HG02870 (cell line): ENCODE data around the gene PCDHGB5.
"Not testable (repeated sequence)": the region's sequence is repeated elsewhere in the genome, so short reads cannot be mapped to it uniquely, and the experiment has no call there.

ENCODE experiments used
- ATAC-seq: cut with Tn5 transposase; IDR thresholded peaks from one replicate; pipeline ENCODE4 v1.9.1; 2021; ENCODE audit warnings: mild to moderate bottlenecking, moderate library complexity; ENCODE audit not compliant: unreplicated experiment

The PCDHGB5 gene

GRCh38 chr5:141409598-141410306, 12.0 kb downstream of the PCDHGB5 start:
- ATAC-seq = no peak

- ATAC-seq = no peak
Observed at GRCh38 chr5:141411575-141411974, 13.8 kb downstream of the PCDHGB5 start.

DNA sequence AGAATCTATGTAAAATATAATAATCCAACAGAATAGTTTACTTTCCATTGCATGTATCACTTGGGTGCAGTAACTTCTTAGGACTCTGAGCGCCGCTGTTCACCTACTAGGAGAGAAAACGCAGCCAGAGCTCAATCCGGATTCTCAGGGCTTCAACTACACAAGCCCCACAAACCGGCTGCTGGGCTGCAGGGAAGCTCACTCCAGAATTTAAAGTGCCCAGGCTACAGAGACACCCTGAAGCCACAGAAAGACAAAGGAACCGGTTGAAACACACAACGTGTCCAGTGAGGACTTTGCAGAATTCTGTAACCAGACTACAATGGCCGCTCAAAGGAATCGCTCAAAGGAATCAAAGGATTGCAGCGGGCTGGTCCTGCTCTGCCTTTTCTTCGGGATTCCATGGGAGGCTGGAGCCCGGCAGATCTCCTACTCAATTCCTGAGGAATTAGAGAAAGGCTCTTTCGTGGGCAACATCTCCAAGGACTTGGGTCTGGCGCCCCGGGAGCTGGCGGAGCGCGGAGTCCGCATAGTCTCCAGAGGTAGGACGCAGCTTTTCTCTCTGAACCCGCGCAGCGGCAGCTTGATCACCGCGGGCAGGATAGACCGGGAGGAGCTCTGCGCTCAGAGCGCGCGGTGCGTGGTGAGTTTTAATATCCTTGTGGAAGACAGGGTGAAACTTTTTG, 15.2 kb downstream of the PCDHGB5 start, which contains the start of gene PCDHGA10:
PCDHGA10 (plus strand) TSS at position 134 of the 686 bp plus-strand sequence; CDS start at position 323, 189 bp downstream.
- ATAC-seq = peak; percentile 82

GRCh38 chr5:141413540-141414069, 15.9 kb downstream of the PCDHGB5 start:
- ATAC-seq = no peak

GRCh38 chr5:141414548-141415274, 17.0 kb downstream of the PCDHGB5 start:
- ATAC-seq = not testable (repeated sequence)

DNA sequence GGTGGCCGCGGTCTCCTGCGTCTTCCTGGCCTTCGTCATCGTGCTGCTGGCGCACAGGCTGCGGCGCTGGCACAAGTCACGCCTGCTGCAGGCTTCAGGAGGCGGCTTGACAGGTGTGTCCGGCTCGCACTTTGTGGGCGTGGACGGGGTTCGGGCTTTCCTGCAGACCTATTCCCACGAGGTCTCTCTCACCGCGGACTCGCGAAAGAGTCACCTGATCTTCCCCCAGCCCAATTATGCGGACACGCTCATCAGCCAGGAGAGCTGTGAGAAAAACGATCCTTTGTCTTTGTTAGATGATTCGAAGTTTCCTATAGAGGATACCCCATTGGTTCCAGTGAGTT, 17.5 kb downstream of the PCDHGB5 start:
- not testable (repeated sequence) for ATAC-seq

- peak; percentile 51 for ATAC-seq
Observed at GRCh38 chr5:141417494-141418172, 19.9 kb downstream of the PCDHGB5 start, which contains the start of gene PCDHGB7. PCDHGB7 (plus strand) TSS chr5:141417677; CDS start chr5:141417860, 183 bp downstream.

DNA sequence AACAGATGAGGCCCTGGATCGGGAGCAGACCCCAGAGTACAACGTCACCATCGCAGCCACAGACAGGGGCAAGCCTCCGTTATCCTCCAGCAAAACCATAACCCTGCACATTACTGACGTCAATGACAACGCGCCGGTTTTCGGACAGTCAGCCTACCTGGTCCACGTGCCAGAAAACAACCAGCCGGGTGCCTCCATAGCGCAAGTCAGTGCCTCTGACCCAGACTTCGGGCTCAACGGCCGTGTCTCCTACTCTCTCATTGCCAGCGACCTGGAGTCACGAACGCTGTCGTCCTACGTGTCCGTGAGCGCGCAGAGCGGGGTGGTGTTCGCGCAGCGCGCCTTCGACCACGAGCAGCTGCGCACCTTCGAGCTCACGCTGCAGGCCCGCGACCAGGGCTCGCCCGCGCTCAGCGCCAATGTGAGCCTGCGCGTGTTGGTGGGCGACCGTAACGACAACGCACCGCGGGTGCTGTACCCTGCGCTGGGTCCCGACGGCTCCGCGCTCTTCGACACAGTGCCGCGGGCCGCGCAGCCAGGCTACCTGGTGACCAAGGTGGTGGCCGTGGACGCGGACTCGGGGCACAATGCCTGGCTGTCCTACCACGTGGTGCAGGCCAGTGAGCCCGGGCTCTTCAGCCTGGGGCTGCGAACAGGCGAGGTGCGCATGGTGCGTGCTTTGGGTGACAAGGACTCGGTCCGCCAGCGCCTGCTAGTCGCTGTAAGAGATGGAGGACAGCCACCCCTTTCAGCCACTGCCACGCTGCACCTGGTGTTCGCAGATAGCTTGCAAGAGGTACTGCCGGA, 21.5 kb downstream of the PCDHGB5 start:
- no peak for ATAC-seq

- peak; percentile 44 for ATAC-seq
Observed at GRCh38 chr5:141420855-141421488, 23.2 kb downstream of the PCDHGB5 start, which contains the start of gene PCDHGA11. PCDHGA11 (plus strand) TSS chr5:141421051; CDS start chr5:141421228, 177 bp downstream.

DNA sequence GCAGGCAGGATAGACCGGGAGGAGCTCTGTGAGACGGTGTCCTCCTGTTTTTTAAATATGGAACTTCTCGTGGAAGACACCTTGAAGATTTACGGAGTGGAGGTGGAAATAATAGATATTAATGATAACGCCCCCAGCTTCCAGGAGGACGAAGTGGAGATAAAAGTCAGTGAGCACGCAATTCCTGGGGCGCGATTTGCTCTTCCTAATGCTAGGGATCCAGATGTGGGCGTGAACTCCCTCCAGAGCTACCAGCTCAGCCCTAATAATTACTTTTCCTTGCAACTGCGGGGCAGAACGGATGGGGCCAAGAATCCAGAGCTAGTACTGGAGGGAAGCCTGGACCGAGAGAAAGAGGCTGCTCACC, 23.7 kb downstream of the PCDHGB5 start:
- ATAC-seq = no peak

DNA sequence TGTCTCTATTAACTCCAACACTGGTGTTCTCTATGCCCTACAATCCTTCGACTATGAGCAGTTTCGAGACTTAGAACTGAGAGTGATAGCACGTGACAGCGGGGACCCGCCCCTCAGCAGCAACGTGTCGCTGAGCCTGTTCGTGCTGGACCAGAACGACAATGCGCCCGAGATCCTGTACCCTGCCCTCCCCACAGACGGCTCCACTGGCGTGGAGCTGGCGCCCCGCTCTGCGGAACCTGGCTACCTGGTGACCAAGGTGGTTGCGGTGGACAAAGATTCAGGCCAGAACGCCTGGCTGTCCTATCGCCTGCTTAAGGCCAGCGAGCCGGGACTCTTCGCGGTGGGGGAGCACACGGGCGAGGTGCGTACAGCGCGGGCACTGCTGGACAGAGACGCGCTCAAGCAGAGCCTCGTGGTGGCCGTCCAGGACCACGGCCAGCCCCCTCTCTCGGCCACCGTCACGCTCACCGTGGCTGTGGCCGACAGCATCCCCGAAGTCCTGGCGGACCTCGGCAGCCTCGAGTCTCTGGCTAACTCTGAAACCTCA, 25.1 kb downstream of the PCDHGB5 start:
- no peak for ATAC-seq

DNA sequence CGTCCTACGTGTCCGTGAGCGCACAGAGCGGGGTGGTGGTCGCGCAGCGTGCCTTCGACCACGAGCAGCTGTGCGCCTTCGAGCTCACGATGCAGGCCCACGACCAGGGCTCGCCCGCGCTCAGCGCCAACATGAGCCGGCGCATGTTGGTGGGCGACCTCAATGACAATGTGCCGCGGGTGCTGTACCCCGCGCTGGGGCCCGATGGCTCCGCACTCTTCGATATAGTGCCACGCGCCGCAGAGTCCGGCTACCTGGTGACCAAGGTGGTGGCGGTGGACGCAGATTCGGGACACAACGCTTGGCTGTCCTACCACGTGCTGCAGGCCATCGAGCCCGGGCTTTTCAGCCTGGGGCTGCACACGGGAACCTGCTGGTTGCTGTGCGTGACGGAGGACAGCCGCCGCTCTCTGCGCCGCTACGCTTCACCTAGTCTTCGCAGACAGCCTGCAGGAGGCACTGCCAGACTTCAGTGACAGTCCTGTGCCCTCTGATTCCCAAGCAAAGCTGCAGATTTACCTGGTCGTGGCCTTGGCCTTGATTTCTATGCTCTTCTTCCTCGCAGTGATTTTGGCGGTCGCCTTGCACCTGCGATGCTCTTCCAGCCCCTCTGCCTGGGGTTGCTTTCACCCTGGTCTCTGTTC, 30.2 kb downstream of the PCDHGB5 start:
- no peak for ATAC-seq

DNA sequence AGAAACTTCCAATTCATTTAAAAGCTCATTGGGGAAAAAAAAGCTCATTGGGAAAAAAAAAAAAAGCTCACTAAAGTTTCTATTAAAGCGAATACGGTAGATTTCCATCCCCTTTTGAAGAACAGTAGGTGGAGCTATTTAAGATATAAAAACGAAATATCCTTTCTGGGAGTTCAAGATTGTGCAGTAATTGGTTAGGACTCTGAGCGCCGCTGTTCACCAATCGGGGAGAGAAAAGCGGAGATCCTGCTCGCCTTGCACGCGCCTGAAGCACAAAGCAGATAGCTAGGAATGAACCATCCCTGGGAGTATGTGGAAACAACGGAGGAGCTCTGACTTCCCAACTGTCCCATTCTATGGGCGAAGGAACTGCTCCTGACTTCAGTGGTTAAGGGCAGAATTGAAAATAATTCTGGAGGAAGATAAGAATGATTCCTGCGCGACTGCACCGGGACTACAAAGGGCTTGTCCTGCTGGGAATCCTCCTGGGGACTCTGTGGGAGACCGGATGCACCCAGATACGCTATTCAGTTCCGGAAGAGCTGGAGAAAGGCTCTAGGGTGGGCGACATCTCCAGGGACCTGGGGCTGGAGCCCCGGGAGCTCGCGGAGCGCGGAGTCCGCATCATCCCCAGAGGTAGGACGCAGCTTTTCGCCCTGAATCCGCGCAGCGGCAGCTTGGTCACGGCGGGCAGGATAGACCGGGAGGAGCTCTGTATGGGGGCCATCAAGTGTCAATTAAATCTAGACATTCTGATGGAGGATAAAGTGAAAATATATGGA, 32.8 kb downstream of the PCDHGB5 start, which contains the start of gene PCDHGA12:
PCDHGA12 (plus strand) TSS at position 176 of the 782 bp plus-strand sequence; CDS start at position 429, 253 bp downstream.
- peak; percentile 83 for ATAC-seq

DNA sequence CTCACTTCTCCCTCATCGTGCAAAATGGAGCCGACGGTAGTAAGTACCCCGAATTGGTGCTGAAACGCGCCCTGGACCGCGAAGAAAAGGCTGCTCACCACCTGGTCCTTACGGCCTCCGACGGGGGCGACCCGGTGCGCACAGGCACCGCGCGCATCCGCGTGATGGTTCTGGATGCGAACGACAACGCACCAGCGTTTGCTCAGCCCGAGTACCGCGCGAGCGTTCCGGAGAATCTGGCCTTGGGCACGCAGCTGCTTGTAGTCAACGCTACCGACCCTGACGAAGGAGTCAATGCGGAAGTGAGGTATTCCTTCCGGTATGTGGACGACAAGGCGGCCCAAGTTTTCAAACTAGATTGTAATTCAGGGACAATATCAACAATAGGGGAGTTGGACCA, 33.5 kb downstream of the PCDHGB5 start:
- ATAC-seq = peak; percentile 64

- not testable (repeated sequence) for ATAC-seq
Observed at GRCh38 chr5:141432308-141432707, 34.6 kb downstream of the PCDHGB5 start.

DNA sequence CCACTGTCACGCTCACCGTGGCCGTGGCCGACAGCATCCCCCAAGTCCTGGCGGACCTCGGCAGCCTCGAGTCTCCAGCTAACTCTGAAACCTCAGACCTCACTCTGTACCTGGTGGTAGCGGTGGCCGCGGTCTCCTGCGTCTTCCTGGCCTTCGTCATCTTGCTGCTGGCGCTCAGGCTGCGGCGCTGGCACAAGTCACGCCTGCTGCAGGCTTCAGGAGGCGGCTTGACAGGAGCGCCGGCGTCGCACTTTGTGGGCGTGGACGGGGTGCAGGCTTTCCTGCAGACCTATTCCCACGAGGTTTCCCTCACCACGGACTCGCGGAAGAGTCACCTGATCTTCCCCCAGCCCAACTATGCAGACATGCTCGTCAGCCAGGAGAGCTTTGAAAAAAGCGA, 35.0 kb downstream of the PCDHGB5 start:
- not testable (repeated sequence) for ATAC-seq

DNA sequence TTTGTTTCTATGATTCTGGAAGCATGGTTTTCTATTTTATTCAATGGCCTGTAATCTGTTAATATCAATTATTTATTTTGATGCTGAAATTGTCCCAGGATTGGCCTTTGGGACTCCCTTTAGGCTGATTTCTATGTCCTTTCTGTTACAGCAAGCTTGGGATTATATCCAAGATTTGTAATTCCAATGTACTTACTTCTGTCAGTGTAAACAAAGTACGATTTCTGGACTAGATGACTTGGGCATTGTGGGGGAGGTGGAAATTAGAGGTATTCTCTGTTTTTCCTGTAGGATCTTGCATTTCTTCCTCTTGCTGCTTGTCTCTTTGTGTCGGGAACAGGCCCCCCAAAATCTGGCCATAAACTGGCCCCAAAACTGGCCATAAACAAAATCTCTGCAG, 36.3 kb downstream of the PCDHGB5 start:
- ATAC-seq = no peak

DNA sequence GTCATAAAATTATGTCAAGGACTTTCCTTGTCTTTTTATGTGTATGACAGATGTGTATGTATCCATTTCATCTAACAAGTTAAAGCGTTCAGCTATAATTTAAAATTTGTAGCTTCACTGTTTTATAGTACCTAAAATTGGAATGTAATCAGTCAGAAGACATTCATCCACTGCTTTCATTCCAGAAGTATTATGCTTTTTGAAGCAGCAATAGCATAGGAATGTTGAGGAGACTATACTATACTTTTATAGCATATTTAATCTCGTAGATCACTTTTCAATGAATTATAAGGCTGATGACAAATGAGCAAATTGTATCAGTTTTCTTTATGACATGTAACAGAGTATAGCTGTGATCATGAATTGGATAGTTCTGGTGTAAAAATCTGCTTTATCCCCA, 39.5 kb downstream of the PCDHGB5 start:
- ATAC-seq = no peak
